ENCODE measurements around the gene STIMATE.

- TF ChIP-seq CTCF (IDR thresholded peaks at IDR 0.05): no peak
- no peak for TF ChIP-seq EZH2 (IDR thresholded peaks at IDR 0.05)
- no peak for TF ChIP-seq EZH2phosphoT487 (IDR thresholded peaks at IDR 0.05)
Observed at GRCh38 chr3:52813810-52814209, 83.5 kb downstream of the STIMATE start.

All from neural progenitor cell (in vitro differentiated cells).